MM.1S (cell line): ENCODE measurements around the gene TMC3.

Experiments
- DNase-seq: peaks from one replicate; pipeline ENCODE4 v3.0.0-alpha.2; 2015
- H2AFZ ChIP-seq: fragments of 300-600 bp; sonication (generic); 2 replicates; pipeline ENCODE4 v1.6.0; 2016; ENCODE audit warnings: antibody characterized with exemption, low read length
- H3F3A ChIP-seq: fragments of 300-600 bp; sonication (generic); 2 replicates; pipeline ENCODE4 v1.6.1; 2016; ENCODE audit warnings: mild to moderate bottlenecking, antibody characterized with exemption, low read length, moderate library complexity, mixed read lengths; ENCODE audit not compliant: insufficient read depth
- H3K27ac ChIP-seq: fragments of 300-600 bp; sonication (generic); 2 replicates; pipeline ENCODE4 v1.5.1; 2016; ENCODE audit warnings: mild to moderate bottlenecking, low read length
- H3K27me3 ChIP-seq: fragments of 300-600 bp; sonication (generic); replicated peaks from 2 replicates; pipeline ENCODE4 v1.6.0; 2016; ENCODE audit warnings: low read length; ENCODE audit not compliant: insufficient read depth
- H3K36me3 ChIP-seq: fragments of 300-600 bp; sonication (generic); replicated peaks from 2 replicates; pipeline ENCODE4 v1.6.1; 2016; ENCODE audit warnings: mild to moderate bottlenecking, low read length, mixed read lengths; ENCODE audit not compliant: insufficient read depth
- H3K4me1 ChIP-seq: fragments of 300-600 bp; sonication (generic); 2 replicates; pipeline ENCODE4 v1.6.1; 2016; ENCODE audit warnings: low read length, mixed read lengths
- H3K4me2 ChIP-seq: fragments of 300-600 bp; sonication (generic); 2 replicates; pipeline ENCODE4 v1.6.0; 2016; ENCODE audit warnings: low read depth, low read length
- H3K4me3 ChIP-seq: fragments of 300-600 bp; sonication (generic); 2 replicates; pipeline ENCODE4 v1.5.1; 2016; ENCODE audit warnings: low read length, mixed read lengths
- H3K79me2 ChIP-seq: fragments of 300-600 bp; sonication (generic); 2 replicates; pipeline ENCODE4 v1.6.1; 2016; ENCODE audit warnings: mixed run types, low read length, mixed read lengths
- H3K9ac ChIP-seq: fragments of 300-600 bp; sonication (generic); 2 replicates; pipeline ENCODE4 v1.6.1; 2016; ENCODE audit warnings: low read length, mixed read lengths
- H3K9me2 ChIP-seq: fragments of 300-600 bp; sonication (generic); replicated peaks from 2 replicates; pipeline ENCODE4 v1.6.1; 2016; ENCODE audit warnings: mild to moderate bottlenecking, low read length, mixed read lengths; ENCODE audit not compliant: insufficient read depth
- H3K9me3 ChIP-seq: fragments of 300-600 bp; sonication (generic); replicated peaks from 2 replicates; pipeline ENCODE4 v1.6.1; 2016; ENCODE audit warnings: mild to moderate bottlenecking, low read length, mixed read lengths; ENCODE audit not compliant: insufficient read depth
- H4K20me1 ChIP-seq: fragments of 300-600 bp; sonication (generic); 2 replicates; pipeline ENCODE4 v1.6.1; 2016; ENCODE audit warnings: mild to moderate bottlenecking, low read length, moderate library complexity, mixed read lengths; ENCODE audit not compliant: insufficient read depth
- CTCF ChIP-seq: fragments of 300-600 bp; sonication (generic); IDR thresholded peaks from 2 replicates; pipeline ENCODE4 v1.5.1; 2016; ENCODE audit warnings: antibody characterized with exemption, low read length, mixed read lengths
- EZH2 ChIP-seq: fragments of 300-600 bp; sonication (generic); optimal IDR thresholded peaks from 2 replicates; pipeline ENCODE3; 2017; ENCODE audit warnings: low read depth, mild to moderate bottlenecking, antibody characterized with exemption, low read length, mixed read lengths
- EZH2phosphoT487 ChIP-seq: fragments of 300-600 bp; sonication (generic); IDR thresholded peaks from 2 replicates; pipeline ENCODE4 v1.6.1; 2018; ENCODE audit warnings: antibody characterized with exemption, low read length

TMC3 gene

GRCh38 chr15:81285461-81285860 is 88.6 kb downstream of the TMC3 start:
- Histone ChIP-seq H3K79me2 (no peaks in the 10 kb centered on the region), H3K4me2 (no peak overlapping the region), H3K9me3 (no peaks in the 10 kb centered on the region), H3K36me3 (no peaks in the 10 kb centered on the region), H3K27ac (no peak overlapping the region), H3F3A (0 out of 2 replicates have a peak, but pooled peaks cover 8% of the 10 kb centered on the region), H3K4me1 (peaks cover 31% of the 10 kb centered on the region), H3K9ac (no peak overlapping the region), H3K9me2 (no peaks in the 10 kb centered on the region), H3K27me3 (no peaks in the 10 kb centered on the region), H3K4me3 (no peak overlapping the region), H4K20me1 (no peaks in the 10 kb centered on the region), H2AFZ (no peak overlapping the region)
- TF ChIP-seq EZH2phosphoT487 (no peak), CTCF (no peak)
- no peak for DNase-seq

- Histone ChIP-seq H3K27ac (peak overlapping the region; percentile 64), H3F3A (0 out of 2 replicates have a peak, but pooled peaks cover 8% of the 10 kb centered on the region), H3K4me2 (peak overlapping the region; percentile 61), H3K36me3 (no peaks in the 10 kb centered on the region), H3K4me3 (no peak overlapping the region), H2AFZ (peak overlapping the region; percentile 75), H3K9me2 (no peaks in the 10 kb centered on the region), H3K27me3 (no peaks in the 10 kb centered on the region), H3K9me3 (no peaks in the 10 kb centered on the region), H3K9ac (peak overlapping the region; percentile 12; the same call in 1 of the 2 replicates), H3K4me1 (peaks cover 31% of the 10 kb centered on the region), H4K20me1 (no peaks in the 10 kb centered on the region), H3K79me2 (no peaks in the 10 kb centered on the region)
- DNase-seq, result peak; percentile 49
- TF ChIP-seq CTCF, result no peak
- no peak for TF ChIP-seq EZH2
- no peak for TF ChIP-seq EZH2phosphoT487
These were observed 89.6 kb downstream of the TMC3 start for GRCh38 chr15:81284256-81285031.

- Histone ChIP-seq H3K9ac (no peak overlapping the region), H2AFZ (no peak overlapping the region), H3K79me2 (no peaks in the 10 kb centered on the region), H3K4me1 (peaks cover 31% of the 10 kb centered on the region), H3K4me2 (no peak overlapping the region), H3K27ac (no peak overlapping the region), H4K20me1 (no peaks in the 10 kb centered on the region), H3K36me3 (no peaks in the 10 kb centered on the region), H3K27me3 (no peaks in the 10 kb centered on the region), H3F3A (0 out of 2 replicates have a peak, but pooled peaks cover 8% of the 10 kb centered on the region), H3K9me3 (no peaks in the 10 kb centered on the region), H3K4me3 (no peak overlapping the region), H3K9me2 (no peaks in the 10 kb centered on the region)
- DNase-seq, result no peak
- TF ChIP-seq EZH2, result no peak
- no peak for TF ChIP-seq CTCF
- no peak for TF ChIP-seq EZH2phosphoT487
These were observed 91.1 kb downstream of the TMC3 start for GRCh38 chr15:81282911-81283310.
